OCI-LY3 (cell line): Measurements from ENCODE around the gene CAMK1D.

Experiments
- CTCF ChIP-seq: fragments of 200-600, 300-600 bp; sonication (generic); IDR thresholded peaks from 2 replicates; pipeline ENCODE4 v1.5.1; 2014; ENCODE audit warnings: antibody characterized with exemption, low read length, low read depth
- EZH2phosphoT487 ChIP-seq: fragments of 200-600 bp; shearing (Covaris generic); IDR thresholded peaks from 2 replicates; pipeline ENCODE4 v1.6.1; 2018; ENCODE audit warnings: antibody characterized with exemption, mixed run types, low read depth

GRCh38 chr10:12642036-12642435 is 292.7 kb downstream of the CAMK1D start:
- TF ChIP-seq CTCF (no peak), EZH2phosphoT487 (no peak)
